Measurements from ENCODE around the gene PSTK. TPM values are rescaled to one million over a fixed set of nuclear protein-coding genes. Genes with fewer than 3 reads are reported as not detected.

The PSTK gene
- total RNA-seq, 1 donor from 2014 or later: 18.1 TPM

DNA sequence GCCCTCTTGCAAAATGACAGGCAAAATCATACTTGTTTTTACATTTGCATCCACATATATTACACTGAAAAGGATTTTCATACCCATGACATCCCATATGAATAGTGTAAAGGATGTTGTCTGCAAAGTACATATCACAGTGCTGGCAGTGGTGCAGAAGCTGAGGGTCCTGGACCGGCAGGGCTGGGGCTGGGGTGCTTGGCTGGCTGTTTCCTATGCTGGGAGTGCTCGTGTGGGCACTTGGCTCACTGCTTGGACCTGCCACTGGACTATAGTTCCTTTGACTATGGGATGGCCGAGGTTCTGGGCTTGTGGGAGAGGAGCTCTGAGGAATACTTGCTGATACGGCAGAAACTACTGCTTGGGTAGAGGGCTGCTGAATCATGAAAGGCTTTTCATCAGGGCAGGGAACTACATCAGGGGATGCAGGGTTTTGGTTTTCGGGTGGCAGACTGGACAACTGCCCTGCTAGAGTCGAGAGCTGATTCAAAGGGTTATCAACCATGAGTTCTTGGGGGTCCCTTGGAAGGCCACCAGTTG is 13.7 kb downstream of the PSTK start:
- TF ChIP-seq EZH2 (IDR thresholded peaks at IDR 0.05): no peak
- TF ChIP-seq CTCF (IDR thresholded peaks at IDR 0.05): no peak
- TF ChIP-seq EZH2phosphoT487 (IDR thresholded peaks at IDR 0.05): no peak
- Mint-ChIP-seq H3K4me1 (no peaks in the 10 kb centered on the region), H3K36me3 (peaks cover 3% of the 10 kb centered on the region)

DNA sequence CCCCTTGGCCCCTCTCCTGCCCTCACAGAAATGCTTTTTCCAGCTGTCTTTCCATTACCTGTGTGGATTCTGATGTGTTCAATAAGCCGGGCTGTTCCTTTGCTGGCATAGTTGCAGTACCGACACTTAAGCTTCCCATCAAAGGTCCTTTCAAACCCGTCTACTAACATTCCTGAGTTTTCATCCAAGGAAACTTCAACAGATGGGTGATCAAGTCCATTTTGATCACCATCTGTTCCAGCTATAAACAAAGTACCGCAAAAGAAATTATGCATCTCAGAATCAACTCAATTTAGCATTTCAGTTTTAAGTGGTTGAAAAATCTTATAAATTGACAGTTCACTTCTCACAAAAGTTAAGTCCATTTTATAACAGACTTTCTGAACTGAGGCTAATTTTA is 15.7 kb downstream of the PSTK start:
- H3K4me3 ChIP-seq: no peak overlapping the region
- H3K27ac ChIP-seq: no peak overlapping the region
- Mint-ChIP-seq H3K4me1 (no peaks in the 10 kb centered on the region), H3K9me3 (no peaks in the 10 kb centered on the region), H3K36me3 (peaks cover 3% of the 10 kb centered on the region), H3K27ac (no peak overlapping the region), H3K4me3 (no peak overlapping the region), H3K27me3 (ENCODE audit: insufficient read depth, low read depth) (no peaks in the 10 kb centered on the region)
- H3K79me2 ChIP-seq (ENCODE audit: low read depth): peaks cover 14% of the 10 kb centered on the region
- no peak for TF ChIP-seq EZH2phosphoT487 (IDR thresholded peaks at IDR 0.05)
- peaks cover 8% of the 10 kb centered on the region for H3K36me3 ChIP-seq
- H2AFZ ChIP-seq (replicated peaks): no peak overlapping the region
- no peaks in the 10 kb centered on the region for H3F3A ChIP-seq (ENCODE audit: low read depth)
- H3K9ac ChIP-seq: no peak overlapping the region
- peaks cover 5% of the 10 kb centered on the region for H4K20me1 ChIP-seq (ENCODE audit: low read depth)
- H3K4me2 ChIP-seq: no peak overlapping the region
- no peaks in the 10 kb centered on the region for H3K9me3 ChIP-seq (ENCODE audit: low read depth)
- H3K27me3 ChIP-seq: no peaks in the 10 kb centered on the region
- peaks cover 10% of the 10 kb centered on the region for H3K4me1 ChIP-seq
- no peak for DNase-seq (ENCODE audit: low spot score)

More for the DNA sequence above, 13.7 kb downstream of the PSTK start:
- H3K9me3 ChIP-seq (ENCODE audit: low read depth): no peaks in the 10 kb centered on the region
- no peak overlapping the region for H3K27ac ChIP-seq
- Mint-ChIP-seq H3K4me3 (no peak overlapping the region), H3K9me3 (no peaks in the 10 kb centered on the region), H3K27ac (no peak overlapping the region), H3K27me3 (ENCODE audit: insufficient read depth, low read depth) (no peaks in the 10 kb centered on the region)
- no peaks in the 10 kb centered on the region for H3K79me2 ChIP-seq (ENCODE audit: low read depth)
- no peaks in the 10 kb centered on the region for H3K4me1 ChIP-seq
- peaks cover 14% of the 10 kb centered on the region for H3K36me3 ChIP-seq
- H3K4me2 ChIP-seq: no peak overlapping the region
- H3K27me3 ChIP-seq: no peaks in the 10 kb centered on the region
- H3K9ac ChIP-seq: no peak overlapping the region
- no peaks in the 10 kb centered on the region for H4K20me1 ChIP-seq (ENCODE audit: low read depth)
- H2AFZ ChIP-seq (replicated peaks): no peak overlapping the region
- H3K4me3 ChIP-seq: no peak overlapping the region
- H3F3A ChIP-seq (ENCODE audit: low read depth): peaks cover 13% of the 10 kb centered on the region
- DNase-seq (ENCODE audit: low spot score): no peak

DNA sequence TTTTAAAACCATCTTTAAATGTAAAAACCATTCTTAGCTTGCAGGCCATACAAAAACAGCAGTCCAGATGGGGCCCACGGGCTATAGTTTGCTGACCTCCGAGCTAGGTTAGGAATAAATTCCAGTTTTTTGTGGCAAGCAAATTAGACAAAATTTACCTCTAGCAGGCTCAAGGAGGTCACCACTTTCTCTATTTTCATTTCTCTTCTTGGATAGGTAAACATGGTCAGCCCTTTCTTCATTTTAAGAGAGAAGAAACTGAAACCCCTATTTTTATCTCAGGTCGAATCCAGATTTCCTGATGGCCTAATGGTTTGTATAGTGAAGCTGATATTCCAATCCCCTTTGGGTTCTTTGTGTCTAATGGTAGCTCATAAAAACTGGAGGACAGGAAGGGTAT is 17.7 kb downstream of the PSTK start:
- H3K4me1 Mint-ChIP-seq: no peaks in the 10 kb centered on the region
- DNase-seq (ENCODE audit: low spot score): no peak
- H3F3A ChIP-seq (ENCODE audit: low read depth): no peaks in the 10 kb centered on the region
- H3K36me3 Mint-ChIP-seq: peaks cover 3% of the 10 kb centered on the region
- TF ChIP-seq EZH2 (IDR thresholded peaks at IDR 0.05) (no peak), CTCF (IDR thresholded peaks at IDR 0.05) (no peak), EZH2phosphoT487 (IDR thresholded peaks at IDR 0.05) (no peak)
- no peaks in the 10 kb centered on the region for H3K36me3 ChIP-seq
- no peaks in the 10 kb centered on the region for H3K27me3 Mint-ChIP-seq (ENCODE audit: insufficient read depth, low read depth)
- no peaks in the 10 kb centered on the region for H3K27me3 ChIP-seq
- H3K79me2 ChIP-seq (ENCODE audit: low read depth): peaks cover 33% of the 10 kb centered on the region
- H3K4me2 ChIP-seq: no peak overlapping the region
- no peak overlapping the region for H3K4me3 ChIP-seq
- H3K9ac ChIP-seq: no peak overlapping the region
- peaks cover 5% of the 10 kb centered on the region for H4K20me1 ChIP-seq (ENCODE audit: low read depth)
- H3K9me3 ChIP-seq (ENCODE audit: low read depth): no peaks in the 10 kb centered on the region
- H3K4me3 Mint-ChIP-seq: no peak overlapping the region
- no peaks in the 10 kb centered on the region for H3K9me3 Mint-ChIP-seq
- no peak overlapping the region for H3K27ac ChIP-seq
- peaks cover 10% of the 10 kb centered on the region for H3K4me1 ChIP-seq
- no peak overlapping the region for H3K27ac Mint-ChIP-seq
- H2AFZ ChIP-seq (replicated peaks): no peak overlapping the region

GRCh38 chr10:122998360-122998917 is 18.2 kb downstream of the PSTK start:
- Mint-ChIP-seq H3K27ac (no peak overlapping the region), H3K27me3 (ENCODE audit: insufficient read depth, low read depth) (no peaks in the 10 kb centered on the region), H3K9me3 (no peaks in the 10 kb centered on the region), H3K36me3 (peaks cover 3% of the 10 kb centered on the region), H3K4me3 (no peak overlapping the region), H3K4me1 (no peaks in the 10 kb centered on the region)
- H3K9me3 ChIP-seq (ENCODE audit: low read depth): no peaks in the 10 kb centered on the region
- no peak overlapping the region for H3K9ac ChIP-seq
- H3K4me2 ChIP-seq: no peak overlapping the region
- no peaks in the 10 kb centered on the region for H3K27me3 ChIP-seq
- H3F3A ChIP-seq (ENCODE audit: low read depth): no peaks in the 10 kb centered on the region
- H2AFZ ChIP-seq (replicated peaks): no peak overlapping the region
- H3K79me2 ChIP-seq (ENCODE audit: low read depth): peaks cover 37% of the 10 kb centered on the region
- H3K27ac ChIP-seq: no peak overlapping the region
- no peaks in the 10 kb centered on the region for H3K36me3 ChIP-seq
- H4K20me1 ChIP-seq (ENCODE audit: low read depth): peaks cover 5% of the 10 kb centered on the region
- DNase-seq (ENCODE audit: low spot score): no peak
- no peak overlapping the region for H3K4me3 ChIP-seq
- TF ChIP-seq CTCF (IDR thresholded peaks at IDR 0.05) (no peak), EZH2 (IDR thresholded peaks at IDR 0.05) (no peak), EZH2phosphoT487 (IDR thresholded peaks at IDR 0.05) (no peak)
- peaks cover 10% of the 10 kb centered on the region for H3K4me1 ChIP-seq
